ENCODE results near the gene MED25. TPM values are rescaled to one million over a fixed set of nuclear protein-coding genes. Genes with fewer than 3 reads are reported as not detected.

MED25 gene
- total and polyA plus RNA-seq, 9 of the 15 experiments (the other 6 are each of a cell fraction or from before 2014, with no cell fraction given): 4.1 to 93.9 (median 19.3) TPM

GRCh38 chr19:49787746-49788145 lies 30.3 kb upstream of the MED25 start:
- no peak overlapping the region for H3K27ac ChIP-seq (ENCODE audit: extremely low read depth, low read depth, low read length)
- ChIA-PET CTCF (ENCODE audit: low intra/inter-chr PET ratio) (no interaction called here), POLR2A (interaction anchor here (0.6 to 1.4 kb wide), 2 partner anchors 20 to 21 kb away, joined by 3 to 4 read pairs; no protein-coding TSS in a partner anchor)
- intact Hi-C loops (cut with micrococcal nuclease) (no loop called here), in situ Hi-C loops (cut with MboI) (no loop called here)
- no peak for TF ChIP-seq ZNF589 (CRISPR knock-in tag; IDR thresholded peaks at IDR 0.05; ENCODE audit: low read depth)
- no peak for TF ChIP-seq PML (IDR thresholded peaks at IDR 0.05; ENCODE audit: low read length)
- no TSS peak for BruUV-seq (replicated peaks)
- no peaks in the 10 kb centered on the region; the same call in 1 of the 2 replicates for H4K20me1 ChIP-seq (replicated peaks; ENCODE audit: control insufficient read depth, insufficient read depth, low read length)
- no peaks in the 10 kb centered on the region for H3K9me1 ChIP-seq (ENCODE audit: control insufficient read depth, insufficient read depth, low read length)
- FAIRE-seq (no peak), ATAC-seq (no peak), DNase-seq (ENCODE audit: extremely low read depth in 1 of 4, low spot score in 3 of 4) (no peak)
- H3K79me2 ChIP-seq (ENCODE audit: control insufficient read depth, insufficient read depth, low read length): peaks cover 16% of the 10 kb centered on the region
- 89% methylated on average over 5 of the region's 5 CpGs for WGBS (ENCODE audit: insufficient coverage, low coverage, missing lambda C conversion rate)
- no peak overlapping the region for H3K4me2 ChIP-seq (ENCODE audit: insufficient read depth, low read length)
- no peak overlapping the region for H3K9ac ChIP-seq (ENCODE audit: insufficient read depth in 1 of 2, low read depth in 2 of 2, low read length in 2 of 2)
- peaks cover 84% of the 10 kb centered on the region; the same call in 2 of the 3 replicates for H3K36me3 ChIP-seq (ENCODE audit: control insufficient read depth, insufficient read depth, low read length)
- no peaks in the 10 kb centered on the region for H3K27me3 ChIP-seq (ENCODE audit: control insufficient read depth in 2 of 2, insufficient read depth in 2 of 2, low read length in 2 of 2)
- peaks cover 0 to 32% of the 10 kb centered on the region in 2 experiments; a peak in 3 of 5 replicates for H3K4me1 ChIP-seq (replicated peaks in 1 of 2; ENCODE audit: control insufficient read depth in 2 of 2, insufficient read depth in 2 of 2, low read length in 2 of 2)
- H3K9me3 ChIP-seq (replicated peaks; ENCODE audit: control insufficient read depth, insufficient read depth, low read depth, low read length): no peaks in the 10 kb centered on the region; the same call in 1 of the 2 replicates
- H2AFZ ChIP-seq (ENCODE audit: low read depth, low read length): no peak overlapping the region
- no peak overlapping the region for H3K4me3 ChIP-seq

GRCh38 chr19:49788857-49789256 lies 29.2 kb upstream of the MED25 start:
- FAIRE-seq (no peak), DNase-seq (ENCODE audit: extremely low read depth in 1 of 4, low spot score in 3 of 4) (no peak), ATAC-seq (no peak)
- Histone ChIP-seq H3K27me3 (ENCODE audit: control insufficient read depth in 2 of 2, insufficient read depth in 2 of 2, low read length in 2 of 2) (no peaks in the 10 kb centered on the region), H3K4me1 (replicated peaks in 1 of 2; ENCODE audit: control insufficient read depth in 2 of 2, insufficient read depth in 2 of 2, low read length in 2 of 2) (peaks cover 0 to 38% of the 10 kb centered on the region in 2 experiments; a peak in 3 of 5 replicates), H2AFZ (ENCODE audit: low read depth, low read length) (no peak overlapping the region), H3K36me3 (ENCODE audit: control insufficient read depth, insufficient read depth, low read length) (peaks cover 83% of the 10 kb centered on the region; the same call in 2 of the 3 replicates), H3K9me1 (ENCODE audit: control insufficient read depth, insufficient read depth, low read length) (no peaks in the 10 kb centered on the region), H3K27ac (ENCODE audit: extremely low read depth, low read depth, low read length) (no peak overlapping the region; the same call in 2 of the 3 replicates), H3K4me3 (no peak overlapping the region), H3K9ac (ENCODE audit: insufficient read depth in 1 of 2, low read depth in 2 of 2, low read length in 2 of 2) (peak overlapping the region in 1 of 2 experiments; percentile 14; a peak in 2 of 4 replicates), H3K4me2 (ENCODE audit: insufficient read depth, low read length) (no peak overlapping the region), H3K79me2 (ENCODE audit: control insufficient read depth, insufficient read depth, low read length) (peaks cover 16% of the 10 kb centered on the region), H3K9me3 (replicated peaks; ENCODE audit: control insufficient read depth, insufficient read depth, low read depth, low read length) (no peaks in the 10 kb centered on the region), H4K20me1 (replicated peaks; ENCODE audit: control insufficient read depth, insufficient read depth, low read length) (no peaks in the 10 kb centered on the region; the same call in 1 of the 2 replicates)
- no peak for TF ChIP-seq ZBTB7A (IDR thresholded peaks at IDR 0.05; ENCODE audit: borderline replicate concordance, control insufficient read depth, low read depth, low read length)
- no peak for TF ChIP-seq CEBPG (CRISPR knock-in tag; IDR thresholded peaks at IDR 0.05)
- TF ChIP-seq CEBPG (tag; conservative IDR thresholded peaks at IDR 0.05 in 1 of 2, IDR thresholded peaks at IDR 0.05 in 1 of 2): no peak
- no peak for TF ChIP-seq CBFA2T3 (IDR thresholded peaks at IDR 0.05)
- TF ChIP-seq HMBOX1 (IDR thresholded peaks at IDR 0.05): no peak
- no peak for TF ChIP-seq TAF9B (IDR thresholded peaks at IDR 0.05; ENCODE audit: partially characterized antibody)
- POLR2A ChIA-PET: interaction anchor here (1.4 kb wide), 1 partner anchor 21 kb away, joined by 4 read pairs; no protein-coding TSS in a partner anchor
- no TSS peak for BruUV-seq (replicated peaks)
- in situ Hi-C loops (cut with MboI): no loop called here
- intact Hi-C loops (cut with micrococcal nuclease): no loop called here
- CTCF ChIA-PET (ENCODE audit: low intra/inter-chr PET ratio): no interaction called here
- WGBS (ENCODE audit: insufficient coverage, low coverage, missing lambda C conversion rate): 78% methylated on average over 10 of the region's 10 CpGs

Data from K562 (cell line).